Measurements from ENCODE around the gene OR51D1. TPM values are rescaled to one million over a fixed set of nuclear protein-coding genes. Genes with fewer than 3 reads are reported as not detected.

OR51D1 gene, protein sequence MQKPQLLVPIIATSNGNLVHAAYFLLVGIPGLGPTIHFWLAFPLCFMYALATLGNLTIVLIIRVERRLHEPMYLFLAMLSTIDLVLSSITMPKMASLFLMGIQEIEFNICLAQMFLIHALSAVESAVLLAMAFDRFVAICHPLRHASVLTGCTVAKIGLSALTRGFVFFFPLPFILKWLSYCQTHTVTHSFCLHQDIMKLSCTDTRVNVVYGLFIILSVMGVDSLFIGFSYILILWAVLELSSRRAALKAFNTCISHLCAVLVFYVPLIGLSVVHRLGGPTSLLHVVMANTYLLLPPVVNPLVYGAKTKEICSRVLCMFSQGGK
- not detected in 5 replicates for total RNA-seq (2022; extraction: Qiagen RNA extraction)

DNA sequence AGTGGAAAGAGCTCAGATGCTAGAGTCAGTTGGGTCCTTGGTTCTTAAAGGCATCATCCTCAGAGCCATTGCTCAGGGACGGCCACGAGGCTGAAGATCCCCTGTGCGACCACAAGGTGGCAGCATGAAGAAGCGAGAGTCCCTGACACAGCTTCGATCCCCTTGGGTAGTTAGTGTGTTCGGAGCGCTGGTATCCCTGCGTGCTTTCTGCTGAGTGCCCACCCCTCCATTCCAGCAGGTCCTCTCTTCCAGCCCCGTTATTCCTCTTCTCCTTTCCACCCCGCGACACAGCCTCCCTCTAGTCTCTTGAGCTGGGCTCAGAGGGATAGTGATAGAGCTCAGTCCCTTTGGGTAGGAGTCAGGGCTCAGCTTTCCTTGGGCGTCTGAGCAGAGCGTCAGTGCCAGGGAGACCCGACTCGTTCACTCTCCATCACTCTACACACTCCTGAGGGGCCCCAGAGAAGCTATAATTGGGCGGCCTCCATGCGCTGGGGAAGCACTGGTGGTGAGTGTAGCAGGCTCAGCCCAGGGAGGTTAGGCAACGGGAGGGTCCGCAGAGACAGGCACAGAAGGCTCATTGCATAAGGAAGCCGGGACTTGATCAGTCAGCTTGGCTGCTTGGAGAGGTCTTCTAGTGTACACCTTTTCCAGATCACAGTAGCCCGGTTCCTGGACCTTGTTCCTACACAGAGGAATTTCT lies at the start of gene OR51D1:
Gene OR51D1, plus strand, starts transcription at position 516 of the 700 bp plus-strand sequence. CDS start 2,314 bp downstream, outside the sequence.

DNA sequence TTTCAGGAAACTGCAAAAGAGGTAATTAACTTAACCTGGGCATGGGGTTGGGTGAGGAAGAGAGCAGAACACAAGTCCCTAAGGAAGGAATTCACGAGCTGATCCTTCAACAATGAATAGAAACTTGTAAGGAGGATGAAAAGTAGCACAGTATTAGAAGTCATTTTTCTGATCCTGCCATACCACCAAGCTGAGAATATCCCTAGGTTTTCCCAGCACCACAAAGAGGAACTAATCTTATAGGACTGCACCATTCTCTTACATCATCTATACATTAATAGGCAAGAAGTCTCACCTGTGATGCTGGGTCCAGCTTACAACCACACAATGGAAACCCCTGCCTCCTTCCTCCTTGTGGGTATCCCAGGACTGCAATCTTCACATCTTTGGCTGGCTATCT lies 43.5 kb upstream of the OR51D1 start, which contains the start of gene OR52I1:
Gene OR52I1, plus strand, starts transcription at position 301 of the 400 bp plus-strand sequence. Its CDS starts 0 bp downstream, at position 301.

DNA sequence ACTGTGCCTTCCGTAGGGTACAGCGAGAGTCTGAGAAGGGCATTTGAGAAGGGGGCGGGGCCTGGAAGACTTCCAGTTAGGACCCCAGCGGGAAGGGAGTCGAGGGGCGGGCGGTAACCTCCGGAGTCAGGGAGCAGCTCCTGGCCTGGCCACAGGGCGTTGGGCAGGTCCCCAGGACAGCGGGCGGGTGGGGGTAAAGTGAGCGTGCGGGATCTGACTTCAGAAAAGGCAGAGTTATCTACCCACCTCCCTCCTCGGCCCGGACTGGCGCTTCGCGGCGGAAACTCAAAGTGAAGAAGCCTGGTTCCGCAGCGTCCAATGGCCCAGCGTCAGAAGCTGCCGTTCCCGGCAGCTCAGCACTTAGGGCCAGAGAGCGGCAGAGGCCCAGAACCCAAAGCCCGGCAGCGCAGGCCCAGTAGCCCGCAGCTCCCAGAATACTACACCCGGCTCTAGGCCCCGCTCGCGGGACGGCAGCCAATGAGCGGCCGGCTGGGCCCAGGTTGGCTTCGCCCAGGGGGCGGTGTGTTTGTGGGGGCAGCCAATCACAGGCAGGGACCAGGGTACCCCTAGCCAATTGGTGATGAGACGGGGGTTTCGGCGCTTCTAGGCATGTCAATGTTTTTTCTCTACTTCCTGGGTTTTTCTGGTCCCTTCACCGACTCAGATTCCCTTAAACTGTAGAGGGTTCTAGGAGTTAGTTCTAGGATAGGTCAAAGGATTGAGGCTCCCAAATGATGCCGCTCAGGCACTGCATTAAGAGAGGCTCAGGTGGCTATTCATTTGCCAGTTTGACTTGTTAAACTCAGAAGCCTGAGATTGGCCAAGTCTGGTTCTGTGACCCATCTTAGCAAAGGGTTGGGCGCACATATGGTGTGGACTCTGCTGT lies 29.3 kb upstream of the OR51D1 start, which contains the start of gene TRIM68:
Gene TRIM68, minus strand, starts transcription at position 451 of the 886 bp plus-strand sequence. CDS start 2,727 bp downstream, outside the sequence.

GRCh38 chr11:4643682-4644081 lies 6.4 kb downstream of the OR51D1 start, which contains the start of gene OR51E1:
TSS of gene OR51E1 (plus strand) at chr11:4643982. CDS start at chr11:4652527, 8,545 bp downstream.

Other genes starting within 250 kb of the OR51D1 start
- gene TRIM21, start 243.8 kb upstream of the OR51D1 start, total RNA-seq (2022; extraction: Qiagen RNA extraction) = 20.9 to 22.6 TPM (median 21.9 TPM) in 5 replicates
- not detected in 5 replicates for gene OR52K2, start 188.2 kb upstream of the OR51D1 start, total RNA-seq (2022; extraction: Qiagen RNA extraction)
- gene OR52K1, start 154.8 kb upstream of the OR51D1 start, total RNA-seq (2022; extraction: Qiagen RNA extraction) = not detected in 5 replicates
- not detected in 5 replicates for gene OR52M1, start 92.3 kb upstream of the OR51D1 start, total RNA-seq (2022; extraction: Qiagen RNA extraction)
- gene OR52I2, start 55.7 kb upstream of the OR51D1 start, total RNA-seq (2022; extraction: Qiagen RNA extraction) = not detected in 5 replicates
- not detected in 5 replicates for gene OR52I1, start 43.4 kb upstream of the OR51D1 start, total RNA-seq (2022; extraction: Qiagen RNA extraction)
- 8.3 to 10.6 TPM (median 8.9 TPM) in 5 replicates for gene TRIM68, start 29.2 kb upstream of the OR51D1 start, total RNA-seq (2022; extraction: Qiagen RNA extraction)
- not detected in 5 replicates for gene OR51E1, start 6.5 kb downstream of the OR51D1 start, total RNA-seq (2022; extraction: Qiagen RNA extraction)
- not detected in 5 replicates for gene OR51E2, start 60.4 kb downstream of the OR51D1 start, total RNA-seq (2022; extraction: Qiagen RNA extraction)
- gene MMP26, start 67.3 kb downstream of the OR51D1 start, total RNA-seq (2022; extraction: Qiagen RNA extraction) = 0.14 TPM in 1 of 5 replicates, not detected in the others
- gene OR51F1, start 132.5 kb downstream of the OR51D1 start, total RNA-seq (2022; extraction: Qiagen RNA extraction) = not detected in 5 replicates
- gene OR52R1, start 166.9 kb downstream of the OR51D1 start, total RNA-seq (2022; extraction: Qiagen RNA extraction) = not detected in 5 replicates
- not detected in 5 replicates for gene OR51F2, start 183.8 kb downstream of the OR51D1 start, total RNA-seq (2022; extraction: Qiagen RNA extraction)
- gene OR51S1, start 211.7 kb downstream of the OR51D1 start, total RNA-seq (2022; extraction: Qiagen RNA extraction) = not detected in 5 replicates
- not detected in 5 replicates for gene OR51T1, start 244.4 kb downstream of the OR51D1 start, total RNA-seq (2022; extraction: Qiagen RNA extraction)